Lower lobe of right lung (tissue), 2 donors: ENCODE results near the gene DCAF5. TPM values are rescaled to one million over a fixed set of nuclear protein-coding genes. Genes with fewer than 3 reads are reported as not detected.

Experiments
- ATAC-seq, 2 donors: fragments of 200-7000 bp; cut with Tn5 transposase; one replicate each; pipeline ENCODE4 v1.9.1; 2020 to 2022; ENCODE audit warnings: mild to moderate bottlenecking in 2 of 2, moderate library complexity in 2 of 2
- DNase-seq: peaks from one replicate; pipeline ENCODE4 v3.0.0-alpha.2; 2020
- H3K27ac ChIP-seq: fragments of 200-600 bp; one replicate; pipeline ENCODE4 v1.8.0; 2022
- H3K27me3 ChIP-seq: fragments of 200-600 bp; one replicate; pipeline ENCODE4 v1.8.0; 2022; ENCODE audit warnings: low read depth
- H3K36me3 ChIP-seq: fragments of 200-600 bp; one replicate; pipeline ENCODE4 v1.8.0; 2022; ENCODE audit warnings: mild to moderate bottlenecking
- H3K4me1 ChIP-seq: fragments of 200-600 bp; one replicate; pipeline ENCODE4 v1.8.0; 2022
- H3K4me3 ChIP-seq: fragments of 200-600 bp; one replicate; pipeline ENCODE4 v1.8.0; 2022; ENCODE audit warnings: mild to moderate bottlenecking
- H3K9me3 ChIP-seq: fragments of 200-600 bp; one replicate; pipeline ENCODE4 v1.8.0; 2022
- CTCF ChIP-seq: fragments of 200-600 bp; IDR thresholded peaks from one replicate; pipeline ENCODE4 v1.8.0; 2022; ENCODE audit warnings: antibody characterized with exemption, mild to moderate bottlenecking
- intact Hi-C: fragments of 100-400 bp; cut with DNase I; formaldehyde crosslinking; loops from one replicate; pipeline ENCODE4 v1.11.0; 2022
- total RNA-seq: library from RNA; stranded (reverse); fragmentation: NEBNext Ultra II Directional; extraction: Animal tissue kit (Norgen Biotek cat#: 25700); gene quantifications from one replicate; pipeline ENCODE4 v1.2.1, GENCODE V29; 2021
- donor health status: DM: no; HTN: yes; CAD: no; lungs with severe emphysema.

The DCAF5 gene
- total RNA-seq, 1 donor from 2014 or later: 54.5 TPM

GRCh38 chr14:69090187-69090789 lies 62.6 kb downstream of the DCAF5 start:
- H3K27ac ChIP-seq: no peak overlapping the region
- H3K27me3 ChIP-seq: no peaks in the 10 kb centered on the region
- no peaks in the 10 kb centered on the region for H3K9me3 ChIP-seq
- intact Hi-C loops: no loop called here
- peak; percentile 70 for TF ChIP-seq CTCF
- peaks cover 39% of the 10 kb centered on the region for H3K36me3 ChIP-seq
- H3K4me3 ChIP-seq: no peak overlapping the region
- DNase-seq: no peak
- ATAC-seq: peak; percentile 50 to 67
- peaks cover 29% of the 10 kb centered on the region for H3K4me1 ChIP-seq

DNA sequence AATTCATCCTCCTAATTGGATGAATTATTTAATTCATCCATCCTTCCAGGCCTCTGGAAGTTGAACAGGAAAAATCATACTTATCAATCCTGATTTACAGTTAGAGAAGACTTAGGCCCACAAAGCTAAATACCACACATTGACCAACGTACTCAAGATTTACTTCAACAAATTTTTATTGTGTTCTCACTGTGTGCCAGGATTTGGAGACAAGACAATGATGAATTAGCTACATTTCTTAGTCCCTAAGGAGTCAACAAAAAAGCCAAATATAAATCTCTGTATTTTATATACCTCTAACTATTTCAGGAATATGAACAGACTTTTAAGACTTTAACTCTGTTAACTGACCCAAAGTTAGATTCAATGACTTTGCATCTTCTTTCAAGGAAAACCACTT lies 63.9 kb downstream of the DCAF5 start:
- DNase-seq: no peak
- Histone ChIP-seq H3K36me3 (peaks cover 51% of the 10 kb centered on the region), H3K4me1 (peaks cover 22% of the 10 kb centered on the region), H3K4me3 (no peak overlapping the region), H3K27me3 (no peaks in the 10 kb centered on the region), H3K27ac (no peak overlapping the region), H3K9me3 (no peaks in the 10 kb centered on the region)
- intact Hi-C loops: no loop called here
- no peak for ATAC-seq
- TF ChIP-seq CTCF: no peak

- peak overlapping the region; percentile 57 for H3K27ac ChIP-seq
- H3K4me3 ChIP-seq: no peak overlapping the region
- ATAC-seq (no peak), DNase-seq (no peak)
- H3K27me3 ChIP-seq: no peaks in the 10 kb centered on the region
- intact Hi-C loops: no loop called here
- peaks cover 56% of the 10 kb centered on the region for H3K36me3 ChIP-seq
- TF ChIP-seq CTCF: no peak
- H3K9me3 ChIP-seq: no peaks in the 10 kb centered on the region
- peaks cover 17% of the 10 kb centered on the region for H3K4me1 ChIP-seq
These were observed 64.3 kb downstream of the DCAF5 start for GRCh38 chr14:69088586-69088985.

DNA sequence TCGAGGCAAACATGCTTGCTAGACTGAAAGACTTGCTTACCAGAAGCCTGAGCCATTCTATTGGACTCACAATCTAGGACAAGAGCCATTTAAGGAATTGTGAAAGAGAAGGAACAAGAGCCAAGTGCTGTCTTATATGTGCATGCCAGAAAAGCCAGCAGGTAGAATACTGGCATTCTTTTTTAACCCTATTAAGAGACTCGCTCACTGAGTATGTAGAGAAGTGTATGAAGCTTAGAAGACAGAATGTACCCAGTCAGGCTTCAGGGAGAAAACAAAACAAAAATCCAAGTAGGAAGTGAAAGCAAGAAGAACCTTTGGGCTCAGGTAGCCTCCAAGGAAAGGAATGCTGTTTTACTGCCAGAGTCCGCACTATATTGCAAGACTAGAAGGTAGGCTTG lies 65.9 kb downstream of the DCAF5 start:
- Histone ChIP-seq H3K36me3 (peaks cover 71% of the 10 kb centered on the region), H3K27me3 (no peaks in the 10 kb centered on the region), H3K4me1 (peaks cover 13% of the 10 kb centered on the region), H3K4me3 (no peak overlapping the region), H3K27ac (peak overlapping the region; percentile 57), H3K9me3 (no peaks in the 10 kb centered on the region)
- intact Hi-C loops: no loop called here
- DNase-seq (no peak), ATAC-seq (peak; percentile 92 to 93)
- TF ChIP-seq CTCF: no peak

GRCh38 chr14:69086537-69086936 lies 66.4 kb downstream of the DCAF5 start:
- Histone ChIP-seq H3K27me3 (no peaks in the 10 kb centered on the region), H3K4me1 (peaks cover 13% of the 10 kb centered on the region), H3K36me3 (peaks cover 72% of the 10 kb centered on the region), H3K27ac (peak overlapping the region; percentile 57), H3K4me3 (no peak overlapping the region), H3K9me3 (no peaks in the 10 kb centered on the region)
- ATAC-seq: peak; percentile 36 to 46
- no peak for DNase-seq
- intact Hi-C loops: no loop called here
- no peak for TF ChIP-seq CTCF
